ENCODE results near the gene AHR.

Gene AHR

DNA sequence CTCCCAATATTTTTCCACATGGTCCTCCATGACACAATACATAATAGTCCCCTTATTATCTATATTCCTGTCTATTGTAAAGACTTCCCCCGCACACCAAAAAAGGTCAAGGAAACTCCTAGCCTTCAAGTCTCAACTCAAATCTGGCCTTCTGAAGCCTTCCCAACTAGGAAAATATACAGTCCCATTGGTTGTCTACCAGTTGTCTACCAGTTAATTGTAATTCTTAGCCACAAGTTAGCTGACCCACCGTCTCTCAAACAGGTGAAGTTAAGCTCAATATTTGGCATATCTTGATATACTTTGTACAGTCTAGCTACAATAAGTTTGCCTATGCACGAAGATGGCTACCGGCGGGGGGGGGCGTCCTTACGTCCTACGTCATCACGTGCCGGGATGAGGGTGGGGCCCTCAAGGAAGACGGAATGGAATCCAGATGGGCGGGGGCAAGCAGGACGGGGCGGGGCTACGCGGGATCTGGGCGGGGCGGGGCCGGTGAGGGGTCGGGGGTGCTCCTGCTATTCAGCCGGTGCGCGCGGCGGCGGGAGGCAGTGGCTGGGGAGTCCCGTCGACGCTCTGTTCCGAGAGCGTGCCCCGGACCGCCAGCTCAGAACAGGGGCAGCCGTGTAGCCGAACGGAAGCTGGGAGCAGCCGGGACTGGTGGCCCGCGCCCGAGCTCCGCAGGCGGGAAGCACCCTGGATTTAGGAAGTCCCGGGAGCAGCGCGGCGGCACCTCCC is at the start of gene AHR:
AHR (plus strand) TSS at position 551 of the 738 bp plus-strand sequence. CDS start 613 bp downstream, outside the sequence.
- peak; percentile 70 for DNase-seq

GRCh38 chr7:17253885-17254284 is 44.6 kb upstream of the AHR start:
- DNase-seq = no peak

DNA sequence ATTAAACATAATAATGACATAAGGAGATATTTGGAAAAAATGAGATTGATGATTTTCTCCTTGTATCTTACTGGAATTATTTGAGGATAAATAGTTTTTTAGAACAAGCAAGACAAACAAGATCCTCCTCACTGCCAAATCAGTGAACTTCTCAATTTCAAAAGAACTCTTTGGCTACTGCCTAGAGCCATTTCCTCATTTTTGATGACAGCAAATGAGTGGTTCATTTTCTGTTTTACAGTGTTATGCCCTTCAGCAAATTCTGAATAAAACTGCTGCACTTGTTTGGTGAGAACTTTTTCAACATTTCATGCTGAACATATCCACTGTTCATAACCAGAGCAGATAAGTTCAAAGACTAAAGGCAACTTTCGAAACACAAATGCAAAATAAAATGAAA is 42.5 kb upstream of the AHR start:
- no peak for DNase-seq

- no peak for DNase-seq
These were observed 42.1 kb upstream of the AHR start for GRCh38 chr7:17256375-17256774.

DNA sequence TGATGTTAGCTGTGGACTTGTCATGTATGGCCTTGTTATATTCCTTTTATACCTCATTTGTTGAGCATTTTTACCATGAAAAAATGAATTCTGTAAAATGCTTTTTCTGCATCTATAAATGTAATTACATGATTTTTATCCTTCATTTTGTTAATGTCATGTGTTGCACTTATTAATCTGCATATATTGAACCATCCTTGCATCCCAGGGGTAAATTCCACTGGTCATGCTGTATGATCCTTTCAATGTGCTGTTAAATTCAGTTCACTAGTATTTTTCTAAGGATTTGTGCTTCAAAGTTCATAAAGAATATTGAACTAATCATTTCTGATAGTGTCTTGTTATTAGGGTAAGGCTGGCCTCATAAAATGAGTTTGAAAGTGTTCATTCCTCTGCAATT is 31.9 kb upstream of the AHR start:
- DNase-seq = no peak

DNA sequence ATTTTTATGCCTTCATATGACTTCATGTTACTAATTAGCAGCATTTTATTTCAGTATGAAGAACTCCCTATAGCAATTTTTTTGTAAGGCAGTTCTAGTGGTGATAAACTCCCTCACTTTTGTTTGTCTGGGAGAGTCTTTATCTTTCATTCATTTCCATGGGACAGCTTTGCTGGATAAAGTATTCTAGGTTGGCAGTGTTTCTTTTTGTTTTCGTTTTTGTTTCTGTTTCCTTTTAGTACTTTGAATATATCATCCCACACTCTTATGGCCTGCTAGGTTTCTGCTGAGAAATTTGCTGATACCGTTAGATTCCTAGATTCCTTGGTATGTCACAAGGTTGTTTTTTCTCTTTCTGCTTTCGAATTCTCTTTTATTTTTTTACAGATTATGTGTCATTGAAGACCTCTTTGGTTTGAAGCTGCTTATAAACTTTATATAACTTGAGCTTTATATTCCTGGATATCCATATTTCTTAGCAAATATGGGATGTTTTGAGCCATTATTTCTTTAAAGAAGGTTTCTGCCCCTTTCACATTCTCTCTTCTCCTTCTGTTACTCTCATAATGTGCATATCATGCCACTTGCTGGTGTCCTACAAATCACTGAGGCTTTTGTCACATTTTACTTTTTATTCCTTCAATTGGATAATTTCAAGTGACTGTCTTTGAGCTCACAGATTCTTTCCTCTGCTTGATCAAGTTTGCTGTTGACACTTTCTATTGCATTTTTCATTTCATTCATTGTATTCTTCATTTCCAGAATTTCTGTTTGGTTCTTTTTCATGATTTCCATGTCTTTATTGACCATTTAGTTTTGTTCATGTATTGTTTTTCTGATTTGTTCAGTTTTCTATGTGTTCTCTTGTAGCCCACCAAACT is 28.9 kb upstream of the AHR start:
- no peak for DNase-seq

- DNase-seq = no peak
These were observed 23.8 kb upstream of the AHR start for GRCh38 chr7:17274551-17275245.

DNA sequence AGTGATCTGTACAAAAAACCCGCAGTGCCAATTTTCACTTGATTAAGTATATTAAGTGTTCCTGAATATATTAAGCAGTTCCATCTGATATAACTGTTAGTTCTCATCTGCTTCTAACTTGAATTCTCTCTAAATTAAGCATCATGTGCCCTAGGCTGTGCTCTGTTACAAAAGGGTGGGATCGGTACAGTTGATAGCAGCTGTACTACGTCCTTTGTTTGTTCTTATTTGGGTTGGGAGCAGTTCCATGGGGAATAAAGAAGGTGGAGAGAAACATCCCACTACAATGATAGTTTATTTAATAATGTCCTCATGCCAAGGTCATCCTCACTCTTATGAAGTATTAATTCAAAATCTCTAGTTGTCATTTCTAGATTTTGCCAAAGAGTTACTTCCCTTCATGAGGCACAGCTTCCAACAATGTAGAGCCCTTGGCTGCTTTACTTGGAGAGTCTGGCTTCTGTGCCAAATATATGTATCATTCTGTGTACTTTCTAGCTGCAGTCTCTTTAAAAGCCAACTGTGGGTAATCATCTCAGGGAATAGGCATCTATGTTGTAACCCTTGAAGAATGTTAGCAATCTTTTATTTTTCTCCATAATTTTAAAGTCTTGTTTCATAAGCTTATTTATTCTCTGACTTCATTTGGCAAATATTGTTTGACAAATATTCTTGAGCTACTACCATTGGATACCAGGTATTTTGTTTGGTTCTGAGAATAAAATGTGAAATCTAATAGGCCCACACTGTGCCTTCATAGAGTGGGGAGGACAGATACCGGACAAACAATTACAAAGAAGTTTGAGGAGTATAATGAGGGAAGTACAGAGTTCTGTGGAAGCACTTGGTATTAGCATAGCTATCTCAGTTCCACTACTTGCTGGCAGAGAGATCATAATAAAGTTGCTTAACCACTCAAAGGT is 22.4 kb upstream of the AHR start:
- no peak for DNase-seq

GRCh38 chr7:17279061-17279460 is 19.4 kb upstream of the AHR start:
- no peak for DNase-seq

DNA sequence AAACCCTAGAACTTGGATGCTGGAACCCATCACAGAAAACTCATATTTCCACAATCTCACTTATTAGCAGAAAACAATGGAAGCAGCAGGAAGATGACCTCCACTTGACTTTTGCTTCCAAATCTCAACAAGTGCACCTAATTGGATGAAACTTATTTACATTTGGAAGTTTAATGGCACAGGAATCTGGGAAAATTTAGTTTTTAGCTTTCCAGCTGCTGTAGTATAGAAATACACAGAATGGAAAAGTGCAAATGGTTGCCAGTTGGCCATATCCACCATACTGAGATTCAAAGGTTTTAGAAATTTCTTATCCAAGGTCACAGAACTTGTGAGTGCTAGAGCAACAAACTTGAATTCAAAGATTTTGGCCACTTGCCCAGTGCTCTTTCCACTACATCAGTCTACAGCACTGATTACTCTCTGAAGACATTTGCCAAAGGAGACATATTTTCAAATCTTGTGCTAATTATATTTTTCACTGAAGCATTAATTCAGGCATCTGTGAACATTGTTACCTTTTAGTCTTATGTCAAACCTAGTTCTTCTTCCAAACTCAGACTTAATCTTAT is 9.3 kb upstream of the AHR start:
- peak; percentile 75 for DNase-seq

DNA sequence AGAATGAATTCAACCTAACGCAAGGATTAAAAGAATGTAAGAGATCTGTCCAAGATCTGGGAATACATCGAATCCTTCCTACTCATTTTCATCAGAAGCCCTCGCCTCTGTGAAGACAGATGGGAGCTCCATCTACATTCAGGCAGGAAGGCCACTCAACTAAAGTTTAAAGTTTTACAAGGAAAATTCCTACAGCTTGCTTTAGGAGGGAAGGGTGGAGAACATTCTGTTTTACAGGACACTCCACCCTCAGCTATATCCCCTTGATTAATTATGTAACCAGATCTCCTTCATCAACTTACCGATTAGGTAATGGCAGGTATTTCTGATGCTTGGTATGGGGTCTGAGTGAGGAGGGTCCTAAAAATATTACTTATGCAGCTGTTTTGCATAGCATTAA is 5.6 kb upstream of the AHR start:
- no peak for DNase-seq

DNA sequence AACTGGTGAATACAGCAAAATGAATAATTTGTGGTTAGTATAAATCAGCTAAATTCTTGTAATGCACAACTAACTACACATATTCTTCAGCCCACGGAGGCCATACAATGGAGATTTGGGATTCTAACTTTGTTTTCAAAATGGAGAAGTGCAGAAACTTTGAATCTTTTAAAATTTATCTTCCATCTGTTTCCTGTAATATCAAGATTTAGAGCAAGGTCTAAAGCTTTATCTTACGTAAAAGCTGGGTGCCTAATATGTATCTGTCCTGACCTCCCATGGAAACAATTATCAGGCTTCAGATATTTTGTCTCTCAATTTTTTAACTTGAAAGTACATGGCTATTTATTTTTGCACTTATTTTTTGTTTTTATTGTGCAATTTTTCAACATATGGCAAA is 5.0 kb upstream of the AHR start:
- DNase-seq = no peak

- no peak for DNase-seq
These were observed 1.2 kb upstream of the AHR start for GRCh38 chr7:17297243-17297642.

GRCh38 chr7:17298840-17299482 is 509 bp downstream of the AHR start:
- peak; percentile 58 for DNase-seq

DNA sequence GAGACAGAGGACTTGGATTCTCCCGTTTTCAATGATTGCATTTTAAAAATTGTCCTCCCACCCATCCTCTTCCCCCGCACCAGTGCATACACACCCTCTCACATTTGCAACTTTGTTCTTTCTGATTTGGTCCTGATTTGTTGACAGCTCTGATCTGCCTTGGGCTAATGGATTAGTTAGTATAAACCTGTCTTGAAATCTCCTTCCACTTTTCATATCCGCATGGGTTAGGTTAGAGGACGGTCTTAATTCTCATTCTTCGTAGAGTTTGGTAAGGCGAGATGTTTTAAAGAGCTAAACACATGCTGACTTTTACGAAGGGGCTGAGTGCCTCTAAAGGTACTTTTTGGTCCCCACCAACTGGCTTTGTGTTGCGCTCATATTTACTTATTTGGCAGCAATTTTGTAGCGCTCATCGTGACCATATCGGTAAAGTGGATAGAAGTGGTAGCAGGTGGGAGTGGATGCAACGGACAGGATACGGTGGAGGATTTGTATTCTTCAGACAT is 1.1 kb downstream of the AHR start:
- DNase-seq = peak; percentile 37

- no peak for DNase-seq
These were observed 1.6 kb downstream of the AHR start for GRCh38 chr7:17300012-17300411.

- no peak for DNase-seq
These were observed 2.0 kb downstream of the AHR start for GRCh38 chr7:17300437-17300836.

- DNase-seq = peak; percentile 5
These were observed 3.3 kb downstream of the AHR start for GRCh38 chr7:17301471-17302456.

GRCh38 chr7:17302575-17303142 is 4.2 kb downstream of the AHR start:
- DNase-seq = no peak

DNA sequence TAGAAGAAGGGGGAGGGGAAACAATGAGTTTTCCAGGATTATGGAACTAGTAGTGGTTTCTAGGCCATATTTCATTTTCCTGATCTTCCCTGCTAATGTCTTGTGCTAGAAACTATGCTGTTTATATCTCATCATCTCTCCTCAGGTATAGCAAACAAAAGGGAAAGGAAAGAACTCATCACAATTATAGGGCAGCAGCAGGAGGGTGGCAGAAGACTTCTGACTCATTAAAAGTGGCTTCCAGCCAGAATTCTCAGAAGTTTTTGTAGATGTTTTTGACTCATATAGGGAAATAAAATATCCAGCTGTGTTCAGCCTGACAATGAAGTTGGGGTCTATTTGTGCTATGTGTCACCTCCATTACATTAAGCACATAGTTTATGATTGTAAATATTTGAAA is 6.5 kb downstream of the AHR start:
- DNase-seq = no peak

Data from DMS79 treated with DMSO at 0.1 percent for 48 hours (cell line).